AG09309 (cell line): Measurements from ENCODE around the gene DNAL4.

Experiments
- DNase-seq: peaks from one replicate; pipeline ENCODE4 v3.0.0-alpha.2; 2010; ENCODE audit warnings: low read depth
- H3K4me3 ChIP-seq: 2 replicates; pipeline ENCODE4 v1.5.1; 2011; ENCODE audit warnings: mild to moderate bottlenecking, low read depth, low read length, moderate library complexity; ENCODE audit not compliant: control insufficient read depth
- CTCF ChIP-seq: IDR thresholded peaks from 2 replicates; pipeline ENCODE4 v1.5.1; 2011; ENCODE audit warnings: mild to moderate bottlenecking, low read depth, low read length, inconsistent platforms; ENCODE audit not compliant: insufficient read depth, control insufficient read depth; ENCODE audit errors: missing control alignments

Gene DNAL4

GRCh38 chr22:38744981-38745380, 49.0 kb downstream of the DNAL4 start:
- no peak for TF ChIP-seq CTCF
- DNase-seq, result no peak
- no peak overlapping the region for H3K4me3 ChIP-seq

GRCh38 chr22:38742176-38742942, 51.6 kb downstream of the DNAL4 start:
- no peak for DNase-seq
- TF ChIP-seq CTCF, result no peak
- no peak overlapping the region for H3K4me3 ChIP-seq

- TF ChIP-seq CTCF, result no peak
Observed at GRCh38 chr22:38741576-38741975, 52.4 kb downstream of the DNAL4 start.

GRCh38 chr22:38741166-38741565, 52.8 kb downstream of the DNAL4 start:
- no peak overlapping the region for H3K4me3 ChIP-seq
- no peak for DNase-seq
- TF ChIP-seq CTCF, result no peak

More at GRCh38 chr22:38741576-38741975, 52.4 kb downstream of the DNAL4 start:
- no peak overlapping the region for H3K4me3 ChIP-seq
- DNase-seq, result no peak

- DNase-seq, result no peak
- TF ChIP-seq CTCF, result no peak
- no peak overlapping the region for H3K4me3 ChIP-seq
Observed at GRCh38 chr22:38740754-38741153, 53.2 kb downstream of the DNAL4 start.

- H3K4me3 ChIP-seq, result no peak overlapping the region
- no peak for TF ChIP-seq CTCF
Observed at GRCh38 chr22:38740116-38740723, 53.7 kb downstream of the DNAL4 start.

More at GRCh38 chr22:38740116-38740723, 53.7 kb downstream of the DNAL4 start:
- DNase-seq, result no peak
